SK-N-MC (cell line): ENCODE measurements around the gene PPP6R3.
"Not testable (repeated sequence)": the region's sequence is repeated elsewhere in the genome, so short reads cannot be mapped to it uniquely, and the experiment has no call there.

ENCODE experiments used
- EZH2 ChIP-seq: fragments of 200-600 bp; sonication (generic); IDR thresholded peaks from one replicate; pipeline ENCODE4 v1.6.1; 2017; ENCODE audit warnings: antibody characterized with exemption
- POLR2AphosphoS5 ChIP-seq: IDR thresholded peaks from 2 replicates; pipeline ENCODE4 v1.6.1; 2012; ENCODE audit warnings: mild to moderate bottlenecking, low read depth, low read length, borderline replicate concordance

DNA sequence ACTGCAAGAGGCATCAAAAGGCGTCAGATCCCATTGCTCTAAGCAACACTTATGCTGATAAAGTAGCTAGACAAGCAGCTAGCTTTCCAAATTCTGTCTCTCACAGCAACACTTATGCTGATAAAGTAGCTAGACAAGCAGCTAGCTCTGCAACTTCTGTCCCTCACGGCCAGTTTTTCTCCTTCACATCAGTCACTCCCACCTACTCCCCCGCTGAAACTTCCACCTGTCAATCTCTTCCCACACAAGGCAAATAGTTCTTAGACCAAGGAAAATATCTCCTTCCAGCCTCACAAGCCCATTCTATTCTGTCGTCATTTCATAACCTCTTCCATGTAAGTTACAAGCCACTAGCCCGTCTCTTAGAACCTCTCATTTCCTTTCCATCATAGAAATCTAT, 168.3 kb downstream of the PPP6R3 start:
- TF ChIP-seq POLR2AphosphoS5, EZH2: not testable (repeated sequence)
